Endothelial cell of umbilical vein (primary cell): ENCODE results near the gene CAMTA2. TPM values are rescaled to one million over a fixed set of nuclear protein-coding genes. Genes with fewer than 3 reads are reported as not detected.

Experiments
- BruUV-seq: library from RNA; stranded (reverse); fragments of 400-500 nt; replicated peaks from 2 replicates; lab custom pipeline; 2021; lab: Mats Ljungman, UMichigan
- CTCF ChIA-PET: fragments of 300-600, 350-600 bp; sonication (Branson Sonifier 250); formaldehyde crosslinking; loops from one replicate; lab custom pipeline; 2021; ENCODE audit warnings: antibody characterized with exemption, inconsistent platforms; lab: Charles Lee
- POLR2A ChIA-PET: fragments of 300-600, 350-600 bp; sonication (Branson Sonifier 250); formaldehyde crosslinking; loops from one replicate; lab custom pipeline; 2021; ENCODE audit warnings: antibody characterized with exemption, inconsistent platforms; lab: Charles Lee
- DNase-seq: peaks from one replicate; pipeline ENCODE4 v3.0.0-alpha.2; 2011; ENCODE audit warnings: low read depth, low spot score
- FAIRE-seq: peaks from 2 replicates; lab custom pipeline; 2011; peaks lifted over from hg19 to GRCh38; lab: Jason Lieb, UNC
- H2AFZ ChIP-seq: 2 replicates; pipeline ENCODE4 v1.6.0; 2012; ENCODE audit warnings: low read depth, low read length, control low read depth, inconsistent platforms
- H3K27ac ChIP-seq: 2 replicates; pipeline ENCODE4 v1.5.1; 2011; ENCODE audit warnings: low read depth, mild to moderate bottlenecking, control low read depth, low read length, moderate library complexity; ENCODE audit not compliant: insufficient read depth
- H3K27me3 ChIP-seq, 2 experiments: 2 replicates each; pipeline versions ENCODE4 v1.6.0 to v1.6.1; 2011; ENCODE audit warnings: low read length in 2 of 2, mixed read lengths in 1 of 2; ENCODE audit not compliant: control insufficient read depth in 2 of 2, insufficient read depth in 2 of 2
- H3K36me3 ChIP-seq, 2 experiments: 2 replicates in 1 of 2; 3 replicates in 1 of 2; pipeline ENCODE4 v1.5.1; 2011; ENCODE audit warnings: low read length in 2 of 2, mild to moderate bottlenecking in 1 of 2, moderate library complexity in 1 of 2; ENCODE audit not compliant: control insufficient read depth in 2 of 2, insufficient read depth in 2 of 2; ENCODE audit errors: extremely low read depth in 1 of 2
- H3K4me1 ChIP-seq: 3 replicates; pipeline ENCODE4 v1.5.1; 2011; ENCODE audit warnings: mild to moderate bottlenecking, low read length; ENCODE audit not compliant: control insufficient read depth, insufficient read depth; ENCODE audit errors: extremely low read depth
- H3K4me2 ChIP-seq: 2 replicates; pipeline ENCODE4 v1.6.1; 2011; ENCODE audit warnings: low read length, control low read depth, mixed read lengths; ENCODE audit not compliant: insufficient read depth
- H3K4me3 ChIP-seq, 3 experiments: fragments of 200-600 bp in 1 of 3; sonication (generic), shearing (Covaris generic) in 1 of 3; replicated peaks in 1 of 3; 2 replicates each; pipeline ENCODE4 v1.5.1; 2011 to 2016; ENCODE audit warnings: control low read depth in 3 of 3, low read length in 3 of 3, mild to moderate bottlenecking in 2 of 3, inconsistent platforms in 1 of 3, low read depth in 1 of 3, moderate library complexity in 1 of 3; ENCODE audit not compliant: insufficient read depth in 1 of 3
- H3K79me2 ChIP-seq: 2 replicates; pipeline ENCODE4 v1.6.0; 2012; ENCODE audit warnings: low read length, inconsistent platforms; ENCODE audit not compliant: control insufficient read depth, insufficient read depth
- H3K9ac ChIP-seq: replicated peaks from 2 replicates; pipeline ENCODE3; 2011; ENCODE audit warnings: low read length, control low read depth; ENCODE audit not compliant: insufficient read depth; ENCODE audit errors: extremely low read depth
- H3K9me1 ChIP-seq: replicated peaks from 3 replicates; pipeline ENCODE4 v1.6.0; 2011; ENCODE audit warnings: mild to moderate bottlenecking, low read length; ENCODE audit not compliant: control insufficient read depth, insufficient read depth; ENCODE audit errors: extremely low read depth
- H3K9me3 ChIP-seq: replicated peaks from 2 replicates; pipeline ENCODE4 v1.5.1; 2012; ENCODE audit warnings: low read length, inconsistent platforms; ENCODE audit not compliant: control insufficient read depth, insufficient read depth
- H4K20me1 ChIP-seq: replicated peaks from 2 replicates; pipeline ENCODE3; 2011; ENCODE audit warnings: mild to moderate bottlenecking, low read length; ENCODE audit not compliant: control insufficient read depth, insufficient read depth; ENCODE audit errors: extremely low read depth
- EZH2 ChIP-seq: IDR thresholded peaks from 2 replicates; pipeline ENCODE4 v1.6.1; 2012; ENCODE audit warnings: borderline replicate concordance, low read depth, mild to moderate bottlenecking, moderate library complexity, low read length, inconsistent platforms; ENCODE audit not compliant: severe bottlenecking
- FOS ChIP-seq: IDR thresholded peaks from 2 replicates; pipeline ENCODE4 v1.6.1; 2011; ENCODE audit warnings: mild to moderate bottlenecking, low read length, moderate library complexity, borderline replicate concordance; ENCODE audit not compliant: insufficient read depth
- GATA2 ChIP-seq: IDR thresholded peaks from 2 replicates; pipeline ENCODE4 v1.7.0; 2011; ENCODE audit warnings: low read depth, mild to moderate bottlenecking, moderate library complexity, mixed read lengths, low read length; ENCODE audit not compliant: insufficient read length, insufficient read depth
- POLR2AphosphoS5 ChIP-seq: IDR thresholded peaks from 2 replicates; pipeline ENCODE4 v1.6.1; 2012; ENCODE audit warnings: low read depth, mild to moderate bottlenecking, control low read depth, low read length, moderate library complexity; ENCODE audit not compliant: insufficient read depth
- dilution Hi-C: fragments of 300-500 bp; cut with MboI; formaldehyde crosslinking; loops from one replicate; pipeline ENCODE4 v1.15.0; 2019; ENCODE audit warnings: low sequenced_read_pairs; ENCODE audit not compliant: extremely low pct_ligation_motif_present
- intact Hi-C: fragments of 100-400 bp; cut with micrococcal nuclease; formaldehyde crosslinking; loops from one replicate; pipeline ENCODE4 v1.10.0; 2022
- polyA plus RNA-seq, 4 experiments: library from polyadenylated mRNA; depleted of rRNA in 3 of 4; stranded (reverse) in 3 of 4; unstranded in 1 of 4; fragments of >200 nt; gene quantifications; 2 replicates each; pipeline versions ENCODE4 v1.2.1 to v1.2.3, GENCODE V29; 2011 to 2012; ENCODE audit warnings: missing spikeins in 1 of 4
- total RNA-seq: library from RNA; stranded (reverse); gene quantifications from 2 replicates; pipeline ENCODE4 v1.2.3, GENCODE V29; 2021

CAMTA2 gene
- total and polyA plus RNA-seq, 2 donors (not counting 3 experiments of a cell fraction or from before 2014, with no cell fraction given) = 33.8 to 51.0 TPM

GRCh38 chr17:4950075-4950745 lies 37.3 kb downstream of the CAMTA2 start:
- Histone ChIP-seq H4K20me1 (no peaks in the 10 kb centered on the region), H3K27me3 (no peaks in the 10 kb centered on the region), H3K4me2 (peak overlapping the region; percentile 66), H3K27ac (peak overlapping the region; percentile 84), H3K79me2 (peaks cover 31% of the 10 kb centered on the region), H3K9ac (peak overlapping the region; percentile 64), H3K36me3 (peaks cover 7 to 8% of the 10 kb centered on the region in 2 experiments), H2AFZ (peak overlapping the region; percentile 39), H3K9me3 (no peaks in the 10 kb centered on the region), H3K9me1 (no peaks in the 10 kb centered on the region), H3K4me1 (peaks cover 38% of the 10 kb centered on the region), H3K4me3 (peak overlapping the region in 2 of 3 experiments; percentile 43 to 99)
- DNase-seq (peak; percentile 38), FAIRE-seq (peak; percentile 64)
- CTCF ChIA-PET = interaction anchor here (1.5 kb wide), 1 partner anchor 17 kb away, joined by 5 read pairs; the partner anchor contains the start of gene SPAG7
- TF ChIP-seq FOS (peak; percentile 19), GATA2 (no peak)
- dilution Hi-C loops (no loop called here), intact Hi-C loops (no loop called here)
- BruUV-seq = TSS peak; percentile 49
- POLR2A ChIA-PET = interaction anchor here (1.6 to 3.1 kb wide), 2 partner anchors 10 to 17 kb away, joined by 4 to 15 read pairs; partner anchors contain the start of genes RNF167 and SPAG7

GRCh38 chr17:4949321-4950074 lies 38.0 kb downstream of the CAMTA2 start:
- Histone ChIP-seq H3K27ac (peak overlapping the region; percentile 90), H2AFZ (peak overlapping the region; percentile 49), H3K9ac (peak overlapping the region; percentile 58), H3K9me3 (no peaks in the 10 kb centered on the region), H3K9me1 (no peaks in the 10 kb centered on the region), H4K20me1 (no peaks in the 10 kb centered on the region), H3K79me2 (peaks cover 38% of the 10 kb centered on the region), H3K36me3 (peaks cover 7 to 13% of the 10 kb centered on the region in 2 experiments), H3K4me3 (peak overlapping the region; percentile 7 to 99 (median 81)), H3K4me1 (peaks cover 45% of the 10 kb centered on the region), H3K4me2 (peak overlapping the region; percentile 88), H3K27me3 (no peaks in the 10 kb centered on the region)
- peak; percentile 42 for TF ChIP-seq POLR2AphosphoS5
- peak; percentile 33 for TF ChIP-seq FOS
- no peak for TF ChIP-seq EZH2
- POLR2A ChIA-PET = interaction anchor here (3.1 kb wide), 1 partner anchor 18 kb away, joined by 15 read pairs; the partner anchor contains the start of gene SPAG7
- intact Hi-C loops (loop anchor here (2.0 kb wide), 1 partner anchor 41 kb away; no protein-coding TSS in a partner anchor), dilution Hi-C loops (no loop called here)
- peak; percentile 62 for FAIRE-seq
- DNase-seq = peak; percentile 42
- BruUV-seq = no TSS peak
- CTCF ChIA-PET = interaction anchor here (1.5 to 2.8 kb wide), 2 partner anchors 18 to 41 kb away, joined by 5 to 12 read pairs; partner anchors contain the start of gene SPAG7
